ENCODE results near the gene ANKRA2.
"Not testable (repeated sequence)": the region's sequence is repeated elsewhere in the genome, so short reads cannot be mapped to it uniquely, and the experiment has no call there.

Gene ANKRA2

DNA sequence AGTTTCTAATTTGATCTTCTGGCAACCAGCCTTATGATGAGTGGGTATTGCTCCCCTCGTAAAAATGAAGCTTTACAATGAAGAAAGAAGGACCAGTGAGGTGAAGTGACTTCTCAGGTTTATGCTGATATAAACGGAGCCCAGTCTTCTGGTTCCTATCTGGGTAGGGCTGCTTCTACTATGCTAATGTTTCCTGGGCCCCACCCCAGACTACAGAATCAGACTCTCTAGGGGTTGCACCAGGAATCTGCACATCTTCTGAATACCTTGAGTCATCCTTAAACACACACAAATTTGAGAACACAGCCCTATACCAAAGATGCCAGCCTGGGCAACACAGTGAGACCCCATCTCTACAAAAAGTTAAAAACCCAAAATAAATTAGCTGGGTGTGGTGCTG is 51.0 kb downstream of the ANKRA2 start:
- Histone ChIP-seq H3K27ac (no peak overlapping the region), H3K4me1 (ENCODE audit: control insufficient read depth in 1 of 2, insufficient read depth in 1 of 2, low read depth in 1 of 2, low read length in 1 of 2) (no peaks in the 10 kb centered on the region)
- TF ChIP-seq, protein P1, sequence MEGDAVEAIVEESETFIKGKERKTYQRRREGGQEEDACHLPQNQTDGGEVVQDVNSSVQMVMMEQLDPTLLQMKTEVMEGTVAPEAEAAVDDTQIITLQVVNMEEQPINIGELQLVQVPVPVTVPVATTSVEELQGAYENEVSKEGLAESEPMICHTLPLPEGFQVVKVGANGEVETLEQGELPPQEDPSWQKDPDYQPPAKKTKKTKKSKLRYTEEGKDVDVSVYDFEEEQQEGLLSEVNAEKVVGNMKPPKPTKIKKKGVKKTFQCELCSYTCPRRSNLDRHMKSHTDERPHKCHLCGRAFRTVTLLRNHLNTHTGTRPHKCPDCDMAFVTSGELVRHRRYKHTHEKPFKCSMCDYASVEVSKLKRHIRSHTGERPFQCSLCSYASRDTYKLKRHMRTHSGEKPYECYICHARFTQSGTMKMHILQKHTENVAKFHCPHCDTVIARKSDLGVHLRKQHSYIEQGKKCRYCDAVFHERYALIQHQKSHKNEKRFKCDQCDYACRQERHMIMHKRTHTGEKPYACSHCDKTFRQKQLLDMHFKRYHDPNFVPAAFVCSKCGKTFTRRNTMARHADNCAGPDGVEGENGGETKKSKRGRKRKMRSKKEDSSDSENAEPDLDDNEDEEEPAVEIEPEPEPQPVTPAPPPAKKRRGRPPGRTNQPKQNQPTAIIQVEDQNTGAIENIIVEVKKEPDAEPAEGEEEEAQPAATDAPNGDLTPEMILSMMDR (IDR thresholded peaks at IDR 0.05) = no peak

DNA sequence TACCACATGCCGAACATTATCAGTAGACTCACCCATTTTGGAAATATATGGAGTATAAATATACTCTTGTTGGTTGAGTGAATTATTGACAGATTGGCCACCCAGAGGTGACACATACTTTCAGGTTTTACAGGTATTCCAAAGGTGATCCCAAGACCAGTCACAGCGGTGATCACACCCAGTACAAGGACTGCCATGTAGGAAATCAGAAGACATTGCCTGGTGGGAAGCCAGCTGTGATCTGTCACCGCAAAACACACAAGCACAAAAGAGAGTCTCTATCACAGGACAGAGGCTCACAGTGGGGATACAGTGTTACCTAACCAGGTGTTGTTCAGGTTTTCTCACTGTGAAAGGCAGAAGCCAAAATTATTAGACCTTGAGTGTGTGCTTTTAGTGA is 51.4 kb downstream of the ANKRA2 start:
- H3K36me3 ChIP-seq = no peaks in the 10 kb centered on the region
- no peaks in the 10 kb centered on the region for H3K4me1 ChIP-seq (ENCODE audit: control insufficient read depth in 1 of 2, insufficient read depth in 1 of 2, low read depth in 1 of 2, low read length in 1 of 2)
- no peak overlapping the region for H3K4me3 ChIP-seq (ENCODE audit: low read depth in 1 of 2, low read length in 1 of 2)
- H3K27ac ChIP-seq = no peak overlapping the region
- no peaks in the 10 kb centered on the region for H3K27me3 ChIP-seq
- TF ChIP-seq, protein P1 (IDR thresholded peaks at IDR 0.05) = no peak
- H3K9me3 ChIP-seq = no peaks in the 10 kb centered on the region

More for the DNA sequence above, 51.0 kb downstream of the ANKRA2 start:
- no peaks in the 10 kb centered on the region for H3K36me3 ChIP-seq
- no peaks in the 10 kb centered on the region for H3K9me3 ChIP-seq
- no peaks in the 10 kb centered on the region for H3K27me3 ChIP-seq
- no peak overlapping the region for H3K4me3 ChIP-seq (ENCODE audit: low read depth in 1 of 2, low read length in 1 of 2)

DNA sequence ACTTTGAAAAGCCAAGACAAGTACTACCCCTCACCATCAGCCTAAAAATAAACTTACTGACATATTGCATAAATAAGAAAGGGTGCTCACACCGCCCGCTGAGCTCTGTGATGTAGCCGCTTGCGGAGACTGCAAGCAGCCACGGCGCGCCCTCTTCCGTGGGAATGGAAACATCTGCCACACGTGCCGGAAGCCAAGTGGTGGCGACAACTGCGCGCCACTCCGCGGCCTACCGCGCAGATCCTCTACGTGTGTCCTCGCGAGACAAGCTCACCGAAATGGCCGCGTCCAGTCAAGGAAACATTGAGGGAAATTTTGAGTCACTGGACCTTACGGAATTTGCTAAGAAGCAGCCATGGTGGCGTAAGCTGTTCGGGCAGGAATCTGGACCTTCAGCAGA is 56.9 kb downstream of the ANKRA2 start:
- H3K36me3 ChIP-seq = peaks cover 34% of the 10 kb centered on the region
- not testable (repeated sequence) for H3K4me3 ChIP-seq (ENCODE audit: low read depth in 1 of 2, low read length in 1 of 2); H3K27ac ChIP-seq; H3K9me3 ChIP-seq; H3K27me3 ChIP-seq; H3K4me1 ChIP-seq (ENCODE audit: control insufficient read depth in 1 of 2, insufficient read depth in 1 of 2, low read depth in 1 of 2, low read length in 1 of 2)

DNA sequence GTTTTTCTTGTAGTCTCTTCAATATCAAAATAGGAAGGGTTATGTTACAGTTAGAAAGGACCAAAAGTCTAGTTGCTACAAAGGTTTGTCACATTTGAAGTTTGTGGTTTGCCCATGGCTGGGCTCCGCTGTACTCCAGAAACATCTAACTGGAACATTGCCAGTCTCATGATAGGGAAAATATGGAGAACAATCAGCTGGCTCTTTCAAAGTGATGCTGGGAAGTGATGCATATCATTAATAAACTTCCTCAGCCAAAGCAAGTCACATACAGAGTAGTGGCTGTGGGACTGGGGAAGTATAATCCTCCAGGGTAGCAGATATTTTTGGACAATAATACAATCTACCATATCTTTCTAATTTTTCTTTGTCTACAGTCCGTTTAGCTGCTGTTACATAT is 58.4 kb downstream of the ANKRA2 start:
- no peaks in the 10 kb centered on the region for H3K27me3 ChIP-seq
- H3K4me1 ChIP-seq (ENCODE audit: control insufficient read depth in 1 of 2, insufficient read depth in 1 of 2, low read depth in 1 of 2, low read length in 1 of 2) = no peaks in the 10 kb centered on the region
- no peaks in the 10 kb centered on the region for H3K9me3 ChIP-seq
- peaks cover 49% of the 10 kb centered on the region for H3K36me3 ChIP-seq
- H3K4me3 ChIP-seq (ENCODE audit: low read depth in 1 of 2, low read length in 1 of 2) = no peak overlapping the region
- TF ChIP-seq, protein P1 (IDR thresholded peaks at IDR 0.05) = no peak
- H3K27ac ChIP-seq = no peak overlapping the region

DNA sequence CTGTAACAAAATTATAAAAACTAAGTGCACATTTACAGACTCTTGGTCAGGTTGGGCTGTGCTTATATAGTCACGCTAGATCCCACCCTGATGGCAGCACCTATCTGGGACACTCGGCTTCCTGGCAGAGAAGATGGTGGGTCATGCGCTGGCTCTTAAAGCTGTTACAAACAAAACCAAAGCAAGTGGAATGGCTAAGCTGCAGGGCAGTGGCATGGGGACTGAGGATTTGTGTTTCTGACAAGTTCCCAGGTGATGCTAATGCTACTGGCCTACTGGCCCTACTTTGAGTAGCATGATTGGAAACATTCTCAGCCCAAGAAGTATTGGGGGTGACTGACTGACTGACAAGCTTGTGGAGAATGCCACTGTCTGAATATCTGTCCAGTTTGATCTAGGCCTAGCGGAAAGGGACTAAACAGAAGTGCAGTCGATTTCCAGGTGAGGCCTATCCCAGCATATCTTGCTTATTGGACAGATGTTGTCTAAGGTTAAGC is 58.9 kb downstream of the ANKRA2 start:
- no peak overlapping the region for H3K27ac ChIP-seq
- peaks cover 49% of the 10 kb centered on the region for H3K36me3 ChIP-seq

More for the DNA sequence above, 58.9 kb downstream of the ANKRA2 start:
- Histone ChIP-seq H3K4me3 (ENCODE audit: low read depth in 1 of 2, low read length in 1 of 2) (no peak overlapping the region), H3K27me3 (no peaks in the 10 kb centered on the region), H3K4me1 (ENCODE audit: control insufficient read depth in 1 of 2, insufficient read depth in 1 of 2, low read depth in 1 of 2, low read length in 1 of 2) (no peaks in the 10 kb centered on the region), H3K9me3 (no peaks in the 10 kb centered on the region)
- TF ChIP-seq, protein P1 (IDR thresholded peaks at IDR 0.05) = no peak
